ENCODE results near the gene VILL.
"Not testable (repeated sequence)": the region's sequence is repeated elsewhere in the genome, so short reads cannot be mapped to it uniquely, and the experiment has no call there.

The VILL gene

DNA sequence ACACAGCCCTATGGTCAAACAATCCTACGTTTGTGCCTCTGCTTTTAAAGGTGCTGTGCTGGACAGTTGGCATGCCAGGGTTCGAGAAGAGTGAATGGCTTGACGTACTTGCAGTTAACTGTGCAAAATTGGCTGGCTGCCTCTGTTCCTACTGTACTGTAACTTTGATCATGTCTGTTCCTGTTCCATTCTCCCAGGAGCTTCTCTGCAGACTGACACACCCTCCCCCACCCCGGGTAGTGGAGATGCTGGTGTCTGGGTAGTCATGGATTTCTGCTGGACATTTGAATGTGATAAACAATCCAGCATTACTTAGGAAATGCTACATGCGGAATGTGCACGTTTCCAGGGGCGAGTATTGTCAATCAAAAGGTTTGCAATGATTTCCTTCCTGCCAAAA is 6.5 kb upstream of the VILL start:
- FAIRE-seq (no peak), DNase-seq (ENCODE audit: insufficient read length, low spot score) (no peak)
- TF ChIP-seq POLR2A (IDR thresholded peaks at IDR 0.05; ENCODE audit: low read depth, low read length) (no peak), POU2F2 (IDR thresholded peaks at IDR 0.05; ENCODE audit: low read depth, low read length) (no peak), POLR2AphosphoS5 (IDR thresholded peaks at IDR 0.05; ENCODE audit: low read depth, low read length) (no peak), TAF1 (IDR thresholded peaks at IDR 0.05; ENCODE audit: low read depth, low read length) (no peak), PAX5 (IDR thresholded peaks at IDR 0.05; ENCODE audit: insufficient read depth, low read length, severe bottlenecking) (no peak), SPI1 (IDR thresholded peaks at IDR 0.05; ENCODE audit: low read depth, low read length) (no peak)

DNA sequence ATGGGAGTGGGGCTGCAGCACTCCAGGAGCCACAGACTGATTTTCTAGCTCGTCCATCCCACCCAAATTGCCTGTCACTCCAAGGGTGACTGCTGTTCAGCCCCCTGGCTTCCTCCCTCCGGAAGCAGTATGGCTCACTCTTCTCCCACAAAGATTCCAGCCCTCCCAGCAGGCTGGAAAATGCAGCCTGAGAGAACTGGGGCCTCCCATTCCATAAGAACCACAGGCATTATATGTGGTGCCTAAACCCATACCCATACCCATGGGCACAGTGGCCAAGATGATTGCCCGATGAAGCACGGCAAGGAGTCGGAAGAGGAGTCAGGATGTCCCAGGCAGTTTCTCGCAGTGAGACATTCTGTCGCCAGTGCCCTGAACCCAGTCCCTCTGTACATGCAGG is 6.0 kb upstream of the VILL start:
- FAIRE-seq (no peak), DNase-seq (ENCODE audit: insufficient read length, low spot score) (no peak)
- TF ChIP-seq POLR2A (IDR thresholded peaks at IDR 0.05; ENCODE audit: low read depth, low read length), result no peak

DNA sequence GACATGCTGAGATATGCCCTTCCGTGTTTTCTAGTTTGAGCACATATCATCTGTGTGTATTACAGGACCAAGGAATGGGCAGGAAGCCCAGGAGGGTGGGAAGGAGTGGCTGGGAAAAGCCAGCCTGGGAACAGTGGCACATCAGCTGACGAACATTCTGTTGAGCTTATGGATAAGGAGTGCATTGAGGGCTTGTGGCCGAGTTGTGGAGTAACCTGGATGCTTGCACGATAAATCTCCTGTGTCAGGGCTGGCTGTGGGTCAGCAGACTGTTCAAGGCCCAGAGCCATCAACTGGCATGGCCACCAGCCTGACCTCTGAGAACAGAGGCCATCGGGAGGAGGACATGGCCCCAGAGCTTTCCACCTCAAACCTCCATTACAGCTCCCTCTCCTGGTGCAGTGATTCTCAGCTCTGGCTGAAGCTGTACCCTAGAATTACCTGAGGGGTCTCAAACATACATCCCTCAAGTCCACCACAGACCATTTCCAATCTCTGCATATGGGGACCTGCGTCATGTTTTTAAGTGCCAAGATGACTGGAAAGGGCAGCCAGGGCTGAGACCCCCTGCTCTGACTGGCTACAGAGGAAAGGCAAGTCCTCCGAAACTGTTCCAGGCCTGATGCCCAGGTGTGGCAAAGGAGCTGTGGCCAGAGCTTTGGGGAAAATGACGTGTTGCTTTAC is 4.8 kb upstream of the VILL start:
- DNase-seq (ENCODE audit: insufficient read length, low spot score) (no peak), FAIRE-seq (no peak)
- TF ChIP-seq PAX5 (IDR thresholded peaks at IDR 0.05; ENCODE audit: insufficient read depth, low read length, severe bottlenecking) (no peak), POLR2A (IDR thresholded peaks at IDR 0.05; ENCODE audit: low read depth, low read length) (no peak), SPI1 (IDR thresholded peaks at IDR 0.05; ENCODE audit: low read depth, low read length) (no peak), POU2F2 (IDR thresholded peaks at IDR 0.05; ENCODE audit: low read depth, low read length) (no peak), TAF1 (IDR thresholded peaks at IDR 0.05; ENCODE audit: low read depth, low read length) (no peak), POLR2AphosphoS5 (IDR thresholded peaks at IDR 0.05; ENCODE audit: low read depth, low read length) (no peak)

DNA sequence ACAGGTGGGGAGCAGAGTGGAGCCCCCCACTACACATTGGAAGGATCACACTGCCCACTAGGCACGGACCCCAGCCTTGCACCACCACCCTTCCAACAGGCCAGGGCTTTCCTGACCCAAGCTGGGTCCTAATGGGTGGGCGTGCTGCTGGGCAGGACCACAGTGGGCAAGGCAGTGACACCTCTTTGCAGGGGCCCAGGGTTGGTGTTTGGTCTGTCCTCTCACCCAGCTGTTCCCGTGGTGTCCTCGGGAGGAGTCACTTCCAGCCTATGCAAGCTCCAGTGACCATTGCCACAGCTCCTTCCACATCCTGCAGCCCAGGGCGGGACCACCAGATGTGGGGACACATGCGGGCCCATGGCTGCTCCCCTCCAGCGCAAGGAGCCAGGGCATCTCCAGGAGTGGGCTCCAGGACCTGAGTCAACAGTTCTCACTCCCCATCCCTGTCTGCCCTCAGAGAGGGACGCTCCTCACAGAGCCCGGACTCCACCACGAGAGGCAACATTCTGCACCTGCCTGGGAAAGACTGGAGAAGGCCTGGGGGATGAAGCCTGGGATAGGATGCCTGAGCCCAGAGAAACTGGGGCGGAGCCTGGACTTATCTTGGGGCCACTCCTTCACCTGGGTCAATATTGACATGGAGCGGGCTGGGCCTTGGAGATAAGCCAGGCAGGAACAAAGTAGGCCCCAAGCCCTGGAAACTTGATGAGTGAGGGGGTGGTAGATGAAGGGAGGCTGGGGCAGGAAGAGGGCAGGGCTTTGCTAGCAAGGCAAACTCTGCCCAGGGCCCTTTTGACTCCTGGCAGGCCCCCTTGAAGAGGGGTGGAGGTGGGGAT is 3.9 kb upstream of the VILL start:
- DNase-seq (ENCODE audit: insufficient read length, low spot score) (no peak), FAIRE-seq (no peak)
- TF ChIP-seq PAX5 (IDR thresholded peaks at IDR 0.05; ENCODE audit: insufficient read depth, low read length, severe bottlenecking) (no peak), POU2F2 (IDR thresholded peaks at IDR 0.05; ENCODE audit: low read depth, low read length) (no peak), SPI1 (IDR thresholded peaks at IDR 0.05; ENCODE audit: low read depth, low read length) (no peak), POLR2AphosphoS5 (IDR thresholded peaks at IDR 0.05; ENCODE audit: low read depth, low read length) (no peak), POLR2A (IDR thresholded peaks at IDR 0.05; ENCODE audit: low read depth, low read length) (no peak), TAF1 (IDR thresholded peaks at IDR 0.05; ENCODE audit: low read depth, low read length) (no peak)

DNA sequence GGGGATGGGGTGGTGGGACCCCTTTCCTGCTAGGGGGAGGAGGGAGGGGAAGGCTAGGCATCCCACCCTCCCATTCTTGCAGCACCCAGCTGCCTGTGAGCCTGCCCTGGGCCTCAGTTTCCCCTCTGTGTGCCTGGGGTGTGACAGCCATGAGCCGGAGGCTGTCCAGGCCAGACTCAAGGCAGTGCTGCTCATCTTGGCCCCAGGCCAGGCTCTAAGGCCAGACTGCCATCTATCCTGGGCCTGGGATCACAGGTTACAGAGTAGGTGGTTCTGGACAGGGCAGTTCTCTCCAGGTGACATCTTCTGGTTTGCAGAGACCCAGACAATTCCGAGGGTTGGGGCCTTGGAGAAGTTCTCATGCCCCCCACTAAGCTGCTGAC is 3.3 kb upstream of the VILL start:
- no peak for TF ChIP-seq POU2F2 (IDR thresholded peaks at IDR 0.05; ENCODE audit: low read depth, low read length)
- no peak for TF ChIP-seq POLR2AphosphoS5 (IDR thresholded peaks at IDR 0.05; ENCODE audit: low read depth, low read length)
- TF ChIP-seq PAX5 (IDR thresholded peaks at IDR 0.05; ENCODE audit: insufficient read depth, low read length, severe bottlenecking), result no peak
- TF ChIP-seq TAF1 (IDR thresholded peaks at IDR 0.05; ENCODE audit: low read depth, low read length), result no peak
- no peak for TF ChIP-seq SPI1 (IDR thresholded peaks at IDR 0.05; ENCODE audit: low read depth, low read length)
- no peak for TF ChIP-seq POLR2A (IDR thresholded peaks at IDR 0.05; ENCODE audit: low read depth, low read length)
- DNase-seq (ENCODE audit: insufficient read length, low spot score) (no peak), FAIRE-seq (no peak)

DNA sequence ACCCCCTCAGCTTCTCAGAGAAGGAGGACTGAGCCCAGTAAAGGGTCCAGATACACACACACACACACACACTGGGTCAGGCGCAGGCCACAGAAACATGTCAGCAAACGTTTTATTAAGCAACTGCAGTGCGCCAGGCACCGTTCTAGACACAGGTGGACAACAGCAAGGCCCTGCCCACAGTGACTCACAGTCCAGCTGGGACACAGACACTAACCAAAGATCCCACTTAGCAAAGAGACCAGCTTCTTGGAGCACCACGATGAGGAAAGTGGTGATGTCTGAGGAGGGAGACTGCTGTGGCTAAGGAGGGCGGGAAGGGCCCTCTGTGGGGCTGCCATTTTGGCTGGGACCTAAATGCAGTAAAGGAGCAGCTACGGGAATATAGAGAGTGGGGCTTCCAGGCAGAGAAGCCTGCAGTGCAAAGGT is 2.8 kb upstream of the VILL start:
- DNase-seq (ENCODE audit: insufficient read length, low spot score) (no peak), FAIRE-seq (no peak)
- TF ChIP-seq POLR2AphosphoS5 (IDR thresholded peaks at IDR 0.05; ENCODE audit: low read depth, low read length), result no peak
- TF ChIP-seq SPI1 (IDR thresholded peaks at IDR 0.05; ENCODE audit: low read depth, low read length), result no peak
- TF ChIP-seq POU2F2 (IDR thresholded peaks at IDR 0.05; ENCODE audit: low read depth, low read length), result no peak
- no peak for TF ChIP-seq POLR2A (IDR thresholded peaks at IDR 0.05; ENCODE audit: low read depth, low read length)
- TF ChIP-seq PAX5 (IDR thresholded peaks at IDR 0.05; ENCODE audit: insufficient read depth, low read length, severe bottlenecking), result no peak
- no peak for TF ChIP-seq TAF1 (IDR thresholded peaks at IDR 0.05; ENCODE audit: low read depth, low read length)

DNA sequence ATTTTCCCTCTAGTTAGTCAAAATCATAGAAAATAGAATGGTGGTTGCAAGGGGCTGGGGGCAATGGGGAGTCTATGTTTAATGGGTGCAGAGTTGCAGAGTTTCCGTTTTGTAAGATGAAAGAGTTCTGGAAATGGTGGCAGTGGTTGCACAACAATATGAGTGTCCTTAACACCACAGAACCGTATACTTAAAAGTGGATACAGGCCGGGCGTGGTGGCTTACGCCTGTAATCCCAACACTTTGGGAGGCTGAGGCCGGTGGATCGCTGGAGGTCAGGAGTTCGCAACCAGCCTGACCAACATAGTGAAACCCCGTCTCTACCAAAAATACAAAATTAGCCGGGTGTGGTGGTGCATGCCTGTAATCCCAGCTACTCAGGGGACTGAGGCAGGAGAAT is 2.2 kb upstream of the VILL start:
- not testable (repeated sequence) for FAIRE-seq; DNase-seq (ENCODE audit: insufficient read length, low spot score)

DNA sequence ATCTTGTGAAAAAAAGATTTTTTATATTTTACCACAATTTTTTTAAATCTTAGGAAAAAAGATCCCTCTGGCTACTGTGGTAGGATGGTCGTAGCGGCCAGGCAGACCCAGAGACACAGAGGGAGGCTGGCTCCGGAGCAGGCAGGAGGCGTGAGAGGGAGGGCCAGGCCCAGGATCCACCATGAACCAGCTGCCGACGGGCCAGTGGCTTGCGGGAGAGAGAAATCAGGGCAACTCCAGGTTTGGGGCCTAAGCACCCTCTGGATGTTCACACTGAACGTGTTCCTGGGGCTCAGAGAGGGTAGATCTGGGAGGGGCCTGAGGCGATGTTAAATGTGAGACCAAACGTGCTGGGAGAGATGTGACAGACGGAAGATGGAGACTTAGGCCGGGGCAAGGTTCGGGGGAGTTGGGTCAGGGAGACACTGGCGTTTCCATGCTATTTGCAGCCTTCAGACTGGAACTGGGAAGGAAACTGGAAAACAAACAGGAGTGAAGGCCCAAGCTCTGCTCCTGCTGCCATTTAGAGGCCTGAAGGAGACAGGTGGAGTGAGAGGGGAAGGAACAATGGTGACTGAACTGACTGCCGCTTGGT is 1.6 kb upstream of the VILL start:
- no peak for FAIRE-seq
- DNase-seq (ENCODE audit: insufficient read length, low spot score), result no peak
- TF ChIP-seq POLR2A (IDR thresholded peaks at IDR 0.05; ENCODE audit: low read depth, low read length), result no peak
- TF ChIP-seq POU2F2 (IDR thresholded peaks at IDR 0.05; ENCODE audit: low read depth, low read length), result no peak
- TF ChIP-seq SPI1 (IDR thresholded peaks at IDR 0.05; ENCODE audit: low read depth, low read length), result no peak
- no peak for TF ChIP-seq POLR2AphosphoS5 (IDR thresholded peaks at IDR 0.05; ENCODE audit: low read depth, low read length)
- no peak for TF ChIP-seq TAF1 (IDR thresholded peaks at IDR 0.05; ENCODE audit: low read depth, low read length)
- TF ChIP-seq PAX5 (IDR thresholded peaks at IDR 0.05; ENCODE audit: insufficient read depth, low read length, severe bottlenecking), result no peak

DNA sequence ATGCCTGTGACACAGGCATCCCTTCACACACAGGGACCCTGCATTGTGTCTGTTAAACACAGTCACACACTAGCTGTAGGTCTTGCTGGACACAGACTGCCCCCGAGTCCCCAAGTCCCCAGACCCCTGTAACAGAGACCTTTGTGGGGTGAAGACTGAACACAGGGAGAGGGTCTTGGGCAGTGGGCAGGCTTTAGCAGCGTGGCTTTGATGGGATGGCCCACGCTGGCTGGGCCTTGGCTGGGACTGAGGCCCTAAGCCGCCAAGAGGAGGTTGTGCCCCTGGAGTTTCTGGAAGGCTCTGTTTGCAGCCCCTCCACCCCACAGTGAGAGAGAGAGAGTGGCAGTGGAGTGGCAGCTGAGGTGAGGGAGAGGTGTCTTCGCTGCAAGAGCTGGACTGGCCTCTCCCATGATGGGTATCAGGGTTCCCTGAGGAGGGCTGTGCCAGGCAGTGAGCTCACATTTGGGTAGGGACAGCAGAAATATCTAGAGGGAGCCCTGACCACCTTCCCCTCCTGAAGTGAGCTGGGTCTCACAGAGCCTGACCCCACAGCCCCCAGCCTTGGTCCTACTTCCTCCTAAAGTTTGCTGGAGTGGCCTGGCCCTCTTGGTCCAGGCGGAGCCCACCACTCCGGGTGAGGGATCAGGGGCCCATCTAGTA is 635 bp upstream of the VILL start:
- no peak for FAIRE-seq
- TF ChIP-seq POLR2AphosphoS5 (IDR thresholded peaks at IDR 0.05; ENCODE audit: low read depth, low read length) (no peak), POU2F2 (IDR thresholded peaks at IDR 0.05; ENCODE audit: low read depth, low read length) (no peak), SPI1 (IDR thresholded peaks at IDR 0.05; ENCODE audit: low read depth, low read length) (no peak), PAX5 (IDR thresholded peaks at IDR 0.05; ENCODE audit: insufficient read depth, low read length, severe bottlenecking) (no peak), POLR2A (IDR thresholded peaks at IDR 0.05; ENCODE audit: low read depth, low read length) (no peak), TAF1 (IDR thresholded peaks at IDR 0.05; ENCODE audit: low read depth, low read length) (no peak)
- no peak for DNase-seq (ENCODE audit: insufficient read length, low spot score)

All from GM12891 (cell line).